ENCODE results near the gene CHMP6.
"Not testable (repeated sequence)": the region's sequence is repeated elsewhere in the genome, so short reads cannot be mapped to it uniquely, and the experiment has no call there.

The CHMP6 gene

GRCh38 chr17:81011951-81012350 lies 20.3 kb downstream of the CHMP6 start:
- DNase-seq (ENCODE audit: low read depth) = no peak

GRCh38 chr17:81012574-81013447 lies 21.2 kb downstream of the CHMP6 start:
- no peak for DNase-seq (ENCODE audit: low read depth)

- DNase-seq (ENCODE audit: low read depth) = no peak
Measured at GRCh38 chr17:81013642-81014041, 22.0 kb downstream of the CHMP6 start.

- no peak for DNase-seq (ENCODE audit: low read depth)
Measured at GRCh38 chr17:81015136-81015535, 23.5 kb downstream of the CHMP6 start.

- DNase-seq (ENCODE audit: low read depth) = no peak
Measured at GRCh38 chr17:81016575-81016974, 24.9 kb downstream of the CHMP6 start.

GRCh38 chr17:81017330-81017729 lies 25.7 kb downstream of the CHMP6 start:
- DNase-seq (ENCODE audit: low read depth) = not testable (repeated sequence)

- no peak for DNase-seq (ENCODE audit: low read depth)
Measured at GRCh38 chr17:81018044-81018802, 26.6 kb downstream of the CHMP6 start.

- DNase-seq (ENCODE audit: low read depth) = no peak
Measured at GRCh38 chr17:81019563-81020442, 28.2 kb downstream of the CHMP6 start.

- no peak for DNase-seq (ENCODE audit: low read depth)
Measured at GRCh38 chr17:81020443-81020766, 28.8 kb downstream of the CHMP6 start.

- no peak for DNase-seq (ENCODE audit: low read depth)
Measured at GRCh38 chr17:81020767-81021497, 29.3 kb downstream of the CHMP6 start.

GRCh38 chr17:81021531-81022343 lies 30.1 kb downstream of the CHMP6 start:
- no peak for DNase-seq (ENCODE audit: low read depth)

- DNase-seq (ENCODE audit: low read depth) = no peak
Measured at GRCh38 chr17:81022344-81022676, 30.7 kb downstream of the CHMP6 start.

GRCh38 chr17:81025065-81025740 lies 33.6 kb downstream of the CHMP6 start:
- no peak for DNase-seq (ENCODE audit: low read depth)

- no peak for DNase-seq (ENCODE audit: low read depth)
Measured at GRCh38 chr17:81025741-81026129, 34.1 kb downstream of the CHMP6 start.

- DNase-seq (ENCODE audit: low read depth) = no peak
Measured at GRCh38 chr17:81026266-81027036, 34.8 kb downstream of the CHMP6 start.

- no peak for DNase-seq (ENCODE audit: low read depth)
Measured at GRCh38 chr17:81027038-81027437, 35.4 kb downstream of the CHMP6 start.

GRCh38 chr17:81027591-81028505 lies 36.2 kb downstream of the CHMP6 start:
- no peak for DNase-seq (ENCODE audit: low read depth)

- no peak for DNase-seq (ENCODE audit: low read depth)
Measured at GRCh38 chr17:81028506-81028858, 36.8 kb downstream of the CHMP6 start.

- no peak for DNase-seq (ENCODE audit: low read depth)
Measured at GRCh38 chr17:81029859-81030258, 38.2 kb downstream of the CHMP6 start.
